Smooth muscle cell (in vitro differentiated cells): Measurements from ENCODE around the gene ACAD10. TPM values are rescaled to one million over a fixed set of nuclear protein-coding genes. Genes with fewer than 3 reads are reported as not detected.
A peak's percentile ranks its signal among the peaks of the same experiment; 100 is the strongest.

Source experiments
- DNase-seq: peaks from one replicate; lab custom pipeline; 2025; ENCODE audit not compliant: unreplicated experiment; lab: John Stamatoyannopoulos, UW
- H2AFZ ChIP-seq: fragments of 200-600 bp; sonication (generic); 2 replicates; pipeline ENCODE4 v1.6.0; 2016; ENCODE audit warnings: antibody characterized with exemption, low read depth, mild to moderate bottlenecking
- H3F3A ChIP-seq: fragments of 200-600 bp; sonication (generic); 2 replicates; pipeline ENCODE4 v1.6.0; 2017; ENCODE audit warnings: antibody characterized with exemption, low read depth
- H3K27ac ChIP-seq: fragments of 200-600 bp; sonication (generic); 2 replicates; pipeline ENCODE4 v1.5.1; 2016; ENCODE audit warnings: low read depth, mild to moderate bottlenecking
- H3K27me3 ChIP-seq: fragments of 200-600 bp; sonication (generic); 2 replicates; pipeline ENCODE4 v1.6.1; 2016; ENCODE audit warnings: low read depth, mild to moderate bottlenecking
- H3K36me3 ChIP-seq: fragments of 200-600 bp; sonication (generic); 2 replicates; pipeline ENCODE4 v1.5.1; 2016; ENCODE audit warnings: low read depth
- H3K4me1 ChIP-seq: fragments of 200-600 bp; sonication (generic); 2 replicates; pipeline ENCODE4 v1.5.1; 2016; ENCODE audit warnings: low read depth
- H3K4me2 ChIP-seq: fragments of 200-600 bp; sonication (generic); 2 replicates; pipeline ENCODE4 v1.6.0; 2016; ENCODE audit warnings: mild to moderate bottlenecking
- H3K4me3 ChIP-seq: fragments of 200-600 bp; sonication (generic); 2 replicates; pipeline ENCODE4 v1.5.1; 2016; ENCODE audit warnings: mild to moderate bottlenecking
- H3K79me2 ChIP-seq: fragments of 200-600 bp; sonication (generic); 2 replicates; pipeline ENCODE4 v1.6.0; 2016; ENCODE audit warnings: low read depth, mild to moderate bottlenecking
- H3K9ac ChIP-seq: fragments of 200-600 bp; sonication (generic); 2 replicates; pipeline ENCODE4 v1.6.0; 2016; ENCODE audit warnings: low read depth
- H3K9me3 ChIP-seq: fragments of 200-600 bp; sonication (generic); replicated peaks from 2 replicates; pipeline ENCODE4 v1.5.1; 2016; ENCODE audit warnings: low read depth
- H4K20me1 ChIP-seq: fragments of 200-600 bp; sonication (generic); 2 replicates; pipeline ENCODE4 v1.6.0; 2016; ENCODE audit warnings: low read depth
- CTCF ChIP-seq: fragments of 200-600 bp; sonication (generic); IDR thresholded peaks from 2 replicates; pipeline ENCODE4 v1.5.1; 2017; ENCODE audit warnings: borderline replicate concordance, mild to moderate bottlenecking, antibody characterized with exemption; ENCODE audit not compliant: insufficient read depth, poor library complexity, severe bottlenecking
- WGBS: methylation state at CpG from one replicate; pipeline ENCODE4 v1.1.7; 2016; ENCODE audit warnings: low lambda C conversion rate; 5-methylcytosine and 5-hydroxymethylcytosine counted together
- polyA plus RNA-seq: library from polyadenylated mRNA; unstranded; fragments of >200 nt; fragmentation: Nextera tagmentation; extraction: Ambion mirVana; gene quantifications from 2 replicates; pipeline ENCODE4 v1.2.1, GENCODE V29; 2016
- total RNA-seq: library from RNA; depleted of rRNA; stranded (reverse); fragments of >200 nt; gene quantifications from 2 replicates; pipeline ENCODE4 v1.2.3, GENCODE V29; 2014

Gene ACAD10
- total and polyA plus RNA-seq, 2 experiments from 2014 or later = 13.4 to 14.9 TPM

GRCh38 chr12:111784953-111785352 lies 99.1 kb downstream of the ACAD10 start:
- Histone ChIP-seq H3K9ac (no peak overlapping the region), H3K4me1 (no peaks in the 10 kb centered on the region), H2AFZ (no peak overlapping the region), H3F3A (no peaks in the 10 kb centered on the region), H3K36me3 (no peaks in the 10 kb centered on the region), H4K20me1 (peaks cover 8% of the 10 kb centered on the region), H3K9me3 (no peaks in the 10 kb centered on the region), H3K4me3 (no peak overlapping the region), H3K27me3 (no peaks in the 10 kb centered on the region), H3K4me2 (no peak overlapping the region), H3K27ac (no peak overlapping the region), H3K79me2 (peaks cover 15% of the 10 kb centered on the region)
- 99% methylated on average over 4 of the region's 4 CpGs for WGBS
- no peak for DNase-seq
- TF ChIP-seq CTCF = no peak

- Histone ChIP-seq H3K4me3 (no peak overlapping the region), H3K27me3 (no peaks in the 10 kb centered on the region), H3K4me2 (no peak overlapping the region), H4K20me1 (peaks cover 5% of the 10 kb centered on the region), H3K4me1 (no peaks in the 10 kb centered on the region), H3K79me2 (peaks cover 9% of the 10 kb centered on the region), H3K9me3 (no peaks in the 10 kb centered on the region), H3F3A (no peaks in the 10 kb centered on the region), H3K9ac (no peak overlapping the region), H3K36me3 (no peaks in the 10 kb centered on the region), H3K27ac (no peak overlapping the region), H2AFZ (no peak overlapping the region)
- TF ChIP-seq CTCF = no peak
- no peak for DNase-seq
- 98% methylated on average over 2 of the region's 2 CpGs for WGBS
Observed at GRCh38 chr12:111785651-111786050, 99.8 kb downstream of the ACAD10 start.

DNA sequence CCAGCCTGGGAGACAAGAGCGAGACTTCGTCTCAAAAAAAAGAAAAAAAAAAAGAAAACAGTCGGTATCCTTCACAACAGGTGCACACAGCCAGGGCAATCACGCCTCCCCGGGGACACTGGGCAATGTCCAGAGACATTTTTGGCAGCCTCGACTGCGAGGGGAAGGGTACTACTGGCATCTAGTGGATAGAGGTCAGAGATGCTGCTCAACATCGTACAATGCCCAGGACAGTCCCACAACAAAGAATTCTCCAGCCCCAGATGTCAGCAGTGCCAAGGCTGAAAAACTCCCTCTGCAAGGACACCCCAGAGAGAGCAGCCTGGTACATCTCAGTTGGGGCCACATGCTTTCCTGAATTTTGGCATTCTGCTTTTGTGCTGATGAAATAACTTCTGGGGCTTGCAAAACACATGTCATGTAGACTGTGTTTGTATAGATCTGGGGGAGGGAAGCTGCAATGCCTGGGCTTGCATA lies 102.4 kb downstream of the ACAD10 start:
- H3F3A ChIP-seq = no peaks in the 10 kb centered on the region
- H2AFZ ChIP-seq = no peak overlapping the region
- no peak overlapping the region for H3K27ac ChIP-seq
- H3K36me3 ChIP-seq = no peaks in the 10 kb centered on the region
- peak; percentile 12 for TF ChIP-seq CTCF
- no peaks in the 10 kb centered on the region for H3K27me3 ChIP-seq
- H4K20me1 ChIP-seq = no peaks in the 10 kb centered on the region
- no peaks in the 10 kb centered on the region for H3K9me3 ChIP-seq
- WGBS = 84% methylated on average over 8 of the region's 8 CpGs
- no peak for DNase-seq
- no peak overlapping the region for H3K4me2 ChIP-seq
- no peak overlapping the region for H3K9ac ChIP-seq
- H3K79me2 ChIP-seq = no peaks in the 10 kb centered on the region
- H3K4me3 ChIP-seq = no peak overlapping the region
- H3K4me1 ChIP-seq = no peaks in the 10 kb centered on the region

DNA sequence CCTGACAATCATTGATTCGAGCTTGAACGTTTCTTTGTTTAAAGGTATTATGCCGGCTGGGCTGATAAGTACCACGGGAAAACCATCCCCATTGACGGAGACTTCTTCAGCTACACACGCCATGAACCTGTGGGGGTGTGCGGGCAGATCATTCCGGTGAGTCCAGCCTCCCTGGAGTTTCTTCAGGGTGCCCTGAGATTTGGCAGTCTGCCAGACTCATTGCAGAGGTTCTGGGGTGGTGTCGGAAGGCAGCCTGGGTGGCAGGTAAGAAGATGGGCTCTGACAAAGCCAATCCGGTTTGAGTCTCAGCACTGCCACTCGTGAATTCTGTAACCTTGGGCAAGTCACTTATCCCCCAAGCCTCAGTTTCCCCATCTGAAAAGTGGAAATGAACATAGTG lies 103.9 kb downstream of the ACAD10 start:
- no peak overlapping the region for H2AFZ ChIP-seq
- WGBS = 97% methylated on average over 11 of the region's 11 CpGs
- H3K36me3 ChIP-seq = no peaks in the 10 kb centered on the region
- no peak overlapping the region for H3K27ac ChIP-seq
- H3K9ac ChIP-seq = no peak overlapping the region
- no peaks in the 10 kb centered on the region for H3K9me3 ChIP-seq
- no peak overlapping the region for H3K4me2 ChIP-seq
- no peaks in the 10 kb centered on the region for H3K27me3 ChIP-seq
- no peak for DNase-seq
- no peaks in the 10 kb centered on the region for H3K4me1 ChIP-seq
- H4K20me1 ChIP-seq = no peaks in the 10 kb centered on the region
- H3K79me2 ChIP-seq = no peaks in the 10 kb centered on the region
- no peak overlapping the region for H3K4me3 ChIP-seq
- no peaks in the 10 kb centered on the region for H3F3A ChIP-seq
- no peak for TF ChIP-seq CTCF
